HG02763 (cell line): Measurements from ENCODE around the gene MPP2.
"Not testable (repeated sequence)": the region's sequence is repeated elsewhere in the genome, so short reads cannot be mapped to it uniquely, and the experiment has no call there.

Source experiments
- ATAC-seq: cut with Tn5 transposase; IDR thresholded peaks from one replicate; pipeline ENCODE4 v1.9.1; 2021; ENCODE audit warnings: mild to moderate bottlenecking, moderate library complexity; ENCODE audit not compliant: unreplicated experiment

MPP2 gene

GRCh38 chr17:43877451-43878155 lies 29.7 kb downstream of the MPP2 start:
- ATAC-seq = no peak

- no peak for ATAC-seq
These were observed 30.3 kb downstream of the MPP2 start for GRCh38 chr17:43877031-43877430.

DNA sequence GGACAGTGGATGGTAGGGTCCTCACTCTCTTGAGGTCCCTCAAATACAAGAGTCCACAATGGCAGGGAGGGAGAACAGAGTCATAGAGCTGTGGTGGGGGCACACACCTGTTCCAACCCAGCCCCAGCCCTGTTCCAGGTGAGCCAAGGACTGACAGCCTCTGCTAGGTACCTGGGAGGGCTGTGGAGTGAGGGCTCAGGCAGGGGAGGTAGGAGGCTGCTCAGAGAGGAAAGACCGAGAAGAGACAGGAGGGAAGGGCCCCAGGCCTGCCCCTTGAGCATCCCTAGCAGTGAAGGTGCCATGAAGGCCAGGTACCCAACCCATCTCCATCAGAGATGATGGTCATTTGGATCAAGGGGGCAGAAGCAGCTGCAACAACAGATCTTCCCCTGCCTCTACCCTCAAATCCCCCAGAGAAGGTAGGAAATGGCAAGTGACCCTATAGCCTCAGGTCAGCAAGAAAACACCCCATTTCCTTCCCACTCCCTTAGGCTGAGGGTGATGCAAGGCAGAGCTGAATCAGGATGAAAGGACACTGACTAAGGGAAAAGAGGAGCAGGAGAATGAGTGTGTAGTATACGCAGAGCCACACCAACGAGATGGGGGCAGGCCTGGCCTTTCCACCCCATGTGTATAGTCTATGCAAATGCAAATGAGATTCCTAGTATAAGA lies 31.7 kb downstream of the MPP2 start:
- no peak for ATAC-seq

DNA sequence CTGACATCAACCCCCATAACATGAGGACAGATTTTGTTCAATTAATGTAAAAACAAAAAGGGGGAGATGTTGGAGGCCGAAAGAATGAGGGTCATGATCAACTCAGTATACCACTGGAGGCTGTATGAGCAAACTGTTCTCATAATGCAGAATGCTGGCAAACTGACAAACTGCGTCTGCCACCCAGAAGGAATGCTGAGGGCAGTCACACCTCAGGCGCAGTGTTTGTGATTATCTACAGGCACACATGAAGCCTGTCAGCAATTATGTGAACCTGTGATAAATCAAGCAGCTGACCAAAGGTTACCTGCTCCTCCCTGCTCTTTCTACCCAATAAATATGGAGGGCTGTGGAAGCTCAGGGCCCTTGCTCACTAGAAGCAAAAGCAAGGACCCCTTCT lies 33.0 kb downstream of the MPP2 start:
- ATAC-seq = no peak

GRCh38 chr17:43873815-43874214 lies 33.5 kb downstream of the MPP2 start:
- no peak for ATAC-seq

GRCh38 chr17:43873091-43873490 lies 34.2 kb downstream of the MPP2 start:
- no peak for ATAC-seq

- no peak for ATAC-seq
These were observed 35.2 kb downstream of the MPP2 start for GRCh38 chr17:43871946-43872690.

DNA sequence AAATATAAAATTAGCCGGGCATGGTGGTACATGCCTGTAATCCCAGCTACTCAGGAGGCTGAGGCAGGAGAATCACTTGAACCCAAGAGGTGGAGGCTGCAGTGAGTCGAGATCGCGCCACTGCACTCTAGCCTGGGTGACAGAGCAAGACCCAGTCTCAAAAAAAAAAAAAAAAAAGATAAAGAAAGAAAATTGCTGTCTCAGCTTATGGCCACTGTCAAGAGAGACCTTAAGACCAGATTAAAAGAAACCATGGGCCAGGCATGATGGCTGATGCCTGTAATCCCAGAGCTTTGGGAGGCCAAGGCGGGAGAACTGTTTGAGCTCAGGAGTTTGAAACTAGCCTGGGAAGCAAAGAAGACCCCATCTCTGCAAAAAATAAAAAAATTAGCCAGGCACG lies 38.3 kb downstream of the MPP2 start:
- not testable (repeated sequence) for ATAC-seq

GRCh38 chr17:43868226-43868994 lies 38.9 kb downstream of the MPP2 start:
- ATAC-seq = no peak

DNA sequence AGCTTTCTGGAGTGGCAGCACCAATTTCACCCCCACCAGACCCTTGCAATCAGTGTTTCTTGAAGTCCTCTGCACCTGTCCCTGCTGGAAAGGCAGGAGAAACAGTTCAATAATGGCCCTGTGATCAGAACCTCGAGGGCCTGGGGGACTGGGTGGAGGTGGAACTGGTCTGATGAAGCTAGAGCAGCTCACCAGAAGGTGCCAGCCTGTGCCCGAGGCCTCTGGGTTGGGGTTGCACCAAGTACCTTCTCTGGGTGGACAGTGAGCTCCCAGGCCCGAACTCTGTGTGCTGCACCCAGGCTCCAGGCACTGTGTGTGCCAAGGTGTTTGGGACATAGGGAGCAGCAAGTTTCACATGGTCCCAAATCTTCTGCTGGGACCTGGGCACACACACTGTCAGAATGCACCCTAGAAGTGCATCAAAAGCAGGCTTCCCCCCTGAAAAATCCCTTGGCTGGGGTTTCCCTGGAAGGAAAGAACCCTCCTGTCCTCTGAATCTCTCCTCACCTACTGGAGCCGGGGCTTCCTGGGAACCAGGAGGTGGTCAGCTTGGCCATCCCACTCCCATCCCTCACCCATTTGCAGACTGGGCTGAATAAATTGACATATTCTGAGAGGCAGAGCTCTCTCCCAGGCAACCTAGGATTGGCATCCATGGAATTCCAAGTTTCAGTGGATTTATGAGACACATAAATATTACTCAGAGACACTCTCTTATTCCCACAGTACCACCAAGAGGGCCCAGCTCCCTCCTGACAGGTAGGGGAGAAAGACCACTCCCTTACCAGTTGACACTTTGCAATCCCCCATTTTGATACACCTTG lies 43.0 kb downstream of the MPP2 start:
- no peak for ATAC-seq

DNA sequence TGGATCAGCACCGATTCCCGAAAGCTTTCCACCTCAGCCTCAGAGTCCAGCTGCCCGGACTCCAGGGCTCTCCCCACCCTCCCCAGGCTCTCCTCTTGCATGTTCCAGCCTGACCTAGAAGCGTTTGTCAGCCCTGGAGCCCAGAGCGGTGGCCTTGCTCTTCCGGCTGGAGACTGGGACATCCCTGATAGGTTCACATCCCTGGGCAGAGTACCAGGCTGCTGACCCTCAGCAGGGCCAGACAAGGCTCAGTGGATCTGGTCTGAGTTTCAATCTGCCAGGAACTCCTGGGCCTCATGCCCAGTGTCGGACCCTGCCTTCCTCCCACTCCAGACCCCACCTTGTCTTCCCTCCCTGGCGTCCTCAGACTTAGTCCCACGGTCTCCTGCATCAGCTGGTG lies 45.4 kb downstream of the MPP2 start:
- no peak for ATAC-seq

GRCh38 chr17:43860927-43861622 lies 46.3 kb downstream of the MPP2 start:
- no peak for ATAC-seq

DNA sequence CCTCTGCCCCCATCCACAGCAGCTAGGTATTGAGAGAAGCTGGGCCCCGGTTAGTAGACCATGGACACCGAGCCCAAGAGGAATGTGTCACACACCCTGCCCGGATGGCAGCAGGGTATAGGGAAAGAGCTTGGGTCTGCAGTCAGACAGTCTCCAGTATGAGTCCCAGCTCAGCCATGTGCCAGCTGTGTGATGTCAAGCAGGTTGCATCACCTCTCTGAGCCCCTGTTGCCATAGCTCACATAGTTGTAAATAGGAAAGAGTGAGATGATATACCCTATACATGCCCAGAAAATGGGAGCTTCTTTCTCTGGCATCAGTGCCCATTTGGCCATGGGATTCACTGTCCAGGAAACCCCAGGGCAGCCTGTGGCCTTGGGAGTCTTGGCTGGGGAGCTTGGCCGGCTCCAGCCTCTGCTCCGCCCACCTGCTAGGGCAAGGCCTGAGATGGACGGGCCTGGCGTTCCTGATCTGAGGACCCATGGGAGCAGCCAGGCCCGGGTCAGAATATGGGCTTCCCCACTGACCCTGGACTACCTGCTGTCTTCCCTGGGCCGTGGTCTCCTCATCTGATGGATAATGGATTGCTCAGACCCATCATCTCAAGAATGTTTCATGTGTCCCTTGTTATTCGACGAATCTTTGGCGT lies 47.1 kb downstream of the MPP2 start:
- no peak for ATAC-seq

DNA sequence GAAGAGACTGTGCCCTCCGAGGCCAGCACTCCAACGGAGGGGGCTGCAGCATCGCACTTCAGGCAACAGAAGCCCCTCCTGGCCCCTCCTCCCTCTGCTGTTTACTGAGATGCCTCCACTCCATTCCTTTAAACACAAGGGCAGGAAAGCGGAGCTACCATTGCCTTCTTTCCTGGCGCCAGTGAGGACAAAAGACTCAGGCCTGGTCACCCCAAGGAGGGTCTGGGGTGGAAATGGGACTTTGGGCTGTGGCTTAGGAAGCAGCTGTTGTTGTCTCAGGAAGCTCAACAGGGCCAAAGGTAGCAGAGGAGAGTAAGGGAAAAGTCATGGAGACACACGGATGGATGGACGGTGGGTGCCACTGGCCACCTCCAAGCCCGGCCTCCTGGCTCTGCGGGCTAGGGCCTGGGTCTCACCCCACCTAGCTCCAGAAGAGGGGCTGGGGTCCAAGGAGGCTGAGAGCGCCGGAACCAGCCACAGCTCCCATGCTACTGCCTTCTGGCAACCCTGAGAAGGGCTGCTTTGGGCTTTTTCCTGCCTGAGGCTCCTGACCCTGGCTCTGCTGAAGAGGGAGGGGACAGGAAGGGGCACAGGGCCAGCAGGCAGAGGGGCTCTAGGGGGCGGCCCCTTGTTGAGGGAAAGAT lies 49.3 kb downstream of the MPP2 start:
- ATAC-seq = no peak

GRCh38 chr17:43857141-43857540 lies 50.2 kb downstream of the MPP2 start:
- no peak for ATAC-seq

DNA sequence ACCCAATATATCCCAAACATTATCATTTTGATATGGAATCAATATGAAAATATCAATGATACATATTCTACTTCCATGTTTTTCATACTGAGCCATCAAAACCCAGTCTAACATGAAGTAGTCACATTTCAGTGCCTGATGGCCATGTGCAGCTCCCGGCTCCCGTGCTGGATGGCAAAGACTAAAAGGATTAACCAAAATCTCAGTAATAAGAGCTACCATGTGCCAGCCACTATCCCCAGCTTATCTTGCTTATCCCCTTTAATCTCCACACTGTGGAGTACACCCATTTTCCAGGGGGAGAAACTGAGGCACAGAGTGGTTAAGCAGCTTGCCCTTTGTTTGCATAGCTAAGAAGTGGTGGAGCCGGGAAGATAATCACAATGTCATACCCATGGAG lies 51.2 kb downstream of the MPP2 start:
- ATAC-seq = no peak

- ATAC-seq = no peak
These were observed 52.3 kb downstream of the MPP2 start for GRCh38 chr17:43855061-43855460.

GRCh38 chr17:43854498-43854897 lies 52.8 kb downstream of the MPP2 start:
- ATAC-seq = no peak

DNA sequence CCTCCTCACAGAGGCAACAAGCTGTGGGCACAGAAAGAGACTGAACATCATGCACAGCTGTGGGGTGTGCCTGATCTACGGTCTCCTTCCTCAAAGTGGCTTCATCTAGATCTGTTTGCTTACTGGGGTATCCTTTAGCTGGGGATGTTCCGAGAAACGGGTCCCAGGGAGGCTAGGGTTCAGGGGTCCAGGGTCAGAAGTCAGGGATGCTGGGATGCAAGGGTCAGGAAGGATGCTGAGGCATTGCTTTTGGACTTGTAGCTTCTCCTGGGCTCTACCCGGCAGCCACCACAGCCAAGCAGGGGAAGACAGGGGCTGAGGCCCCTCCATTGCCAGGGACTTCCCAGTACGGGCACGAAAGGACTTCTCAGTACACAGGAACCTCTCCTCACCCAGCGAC lies 53.8 kb downstream of the MPP2 start:
- ATAC-seq = no peak
